Effector memory CD8-positive, alpha-beta T cell (primary cell): ENCODE data around the gene DOCK2.
A peak's percentile ranks its signal among the peaks of the same experiment; 100 is the strongest.
"Not testable (repeated sequence)": the region's sequence is repeated elsewhere in the genome, so short reads cannot be mapped to it uniquely, and the experiment has no call there.

ENCODE experiments used
- ATAC-seq: fragments of 150-1000 bp; cut with Tn5 transposase; replicated peaks from 2 replicates; pipeline ENCODE4 v1.10.0; 2021; ENCODE audit warnings: mild to moderate bottlenecking, moderate library complexity
- DNase-seq, 3 experiments: peaks; one replicate each; pipeline ENCODE4 v3.0.0; 2021
- H3K27ac Mint-ChIP-seq, 2 donors: one replicate each; pipeline ENCODE4 v1.8.0; 2022; ENCODE audit warnings: mild to moderate bottlenecking in 2 of 2, mixed read lengths in 2 of 2, moderate library complexity in 2 of 2
- H3K27me3 Mint-ChIP-seq, 2 donors: one replicate each; pipeline ENCODE4 v1.8.0; 2022; ENCODE audit warnings: mixed read lengths in 2 of 2
- H3K36me3 Mint-ChIP-seq: one replicate; pipeline ENCODE4 v1.8.0; 2022; ENCODE audit warnings: mild to moderate bottlenecking, moderate library complexity, mixed read lengths; ENCODE audit not compliant: insufficient read depth
- H3K4me1 Mint-ChIP-seq, 2 donors: one replicate each; pipeline ENCODE4 v1.8.0; 2022; ENCODE audit warnings: low read depth in 2 of 2, mixed read lengths in 2 of 2
- H3K4me3 Mint-ChIP-seq, 2 donors: one replicate each; pipeline ENCODE4 v1.8.0; 2022; ENCODE audit warnings: mild to moderate bottlenecking in 2 of 2, mixed read lengths in 2 of 2, moderate library complexity in 2 of 2
- H3K9me3 Mint-ChIP-seq, 2 donors: one replicate each; pipeline ENCODE4 v1.8.0; 2022; ENCODE audit warnings: mixed read lengths in 2 of 2

DOCK2 gene

DNA sequence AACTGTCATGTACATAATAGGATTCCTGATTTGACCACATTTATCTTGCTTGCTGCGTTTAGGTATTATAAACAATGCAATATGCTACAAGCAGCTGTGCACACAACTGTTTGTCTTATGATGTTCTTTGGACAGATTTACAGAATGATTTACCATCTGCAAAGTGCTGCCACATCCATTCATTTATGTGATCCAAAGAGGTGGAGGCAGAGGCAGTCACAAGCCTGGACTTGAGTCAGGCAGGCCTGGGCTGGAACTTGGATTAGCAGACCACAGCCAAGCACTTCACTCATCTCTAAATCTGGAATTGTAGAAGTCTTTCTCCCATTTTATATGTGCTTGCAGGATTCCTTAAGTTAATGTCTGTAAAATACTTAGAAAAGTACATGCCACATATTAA, 194.3 kb downstream of the DOCK2 start:
- H3K9me3 Mint-ChIP-seq: no peaks in the 10 kb centered on the region
- H3K4me1 Mint-ChIP-seq: peaks cover 22 to 37% of the 10 kb centered on the region in 2 donors
- ATAC-seq: no peak
- no peak overlapping the region for H3K4me3 Mint-ChIP-seq
- peaks cover 16% of the 10 kb centered on the region for H3K36me3 Mint-ChIP-seq
- no peaks in the 10 kb centered on the region for H3K27me3 Mint-ChIP-seq
- DNase-seq: no peak
- peak overlapping the region in 1 of 2 donors; percentile 46 for H3K27ac Mint-ChIP-seq

DNA sequence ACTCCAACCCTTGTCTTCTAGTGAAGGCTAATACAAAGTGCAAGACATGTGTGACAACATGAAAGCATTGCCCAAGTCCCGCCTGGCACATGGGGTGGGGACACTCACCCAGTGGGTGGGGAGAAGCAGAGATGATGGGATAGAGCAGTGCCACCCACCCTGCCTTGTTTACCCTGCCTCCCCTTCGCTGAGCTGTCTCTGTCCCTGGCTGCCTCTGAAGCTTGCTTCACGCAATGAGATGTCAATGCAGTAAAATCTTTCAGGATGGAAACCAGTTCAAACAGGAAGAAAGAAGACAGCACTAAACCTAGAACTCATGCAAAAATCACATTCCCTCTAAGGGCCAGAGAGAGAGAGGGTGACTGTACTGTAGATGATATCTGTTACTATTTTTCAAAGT, 195.2 kb downstream of the DOCK2 start:
- ATAC-seq (no peak), DNase-seq (no peak)
- no peak overlapping the region for H3K4me3 Mint-ChIP-seq
- H3K9me3 Mint-ChIP-seq: no peaks in the 10 kb centered on the region
- H3K27ac Mint-ChIP-seq: peak overlapping the region; percentile 65 to 85
- H3K36me3 Mint-ChIP-seq: peaks cover 22% of the 10 kb centered on the region
- peaks cover 22 to 40% of the 10 kb centered on the region in 2 donors for H3K4me1 Mint-ChIP-seq
- no peaks in the 10 kb centered on the region for H3K27me3 Mint-ChIP-seq

DNA sequence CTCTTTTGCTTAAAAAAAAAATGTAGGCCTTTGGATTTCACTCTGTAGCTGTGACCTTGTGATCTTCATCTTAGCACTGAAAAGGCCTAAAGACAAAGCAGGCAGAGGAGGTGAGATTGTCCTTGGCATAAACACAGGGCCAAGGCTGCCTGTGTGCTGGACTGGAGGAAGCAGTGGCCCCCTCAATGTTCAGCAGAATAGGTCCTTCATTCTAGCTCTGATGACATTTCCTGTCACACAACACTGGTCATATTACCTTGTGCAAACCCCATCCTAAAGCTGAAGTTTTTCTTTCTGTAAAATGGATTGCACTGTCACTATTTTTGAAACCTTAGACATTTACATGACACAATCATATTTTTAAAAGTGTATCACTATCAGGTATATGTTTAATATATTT, 195.8 kb downstream of the DOCK2 start:
- Mint-ChIP-seq H3K27me3 (no peaks in the 10 kb centered on the region), H3K27ac (peak overlapping the region; percentile 65 to 85), H3K9me3 (no peaks in the 10 kb centered on the region), H3K4me1 (peaks cover 22 to 41% of the 10 kb centered on the region in 2 donors), H3K36me3 (peaks cover 22% of the 10 kb centered on the region), H3K4me3 (no peak overlapping the region)
- DNase-seq (no peak), ATAC-seq (no peak)

DNA sequence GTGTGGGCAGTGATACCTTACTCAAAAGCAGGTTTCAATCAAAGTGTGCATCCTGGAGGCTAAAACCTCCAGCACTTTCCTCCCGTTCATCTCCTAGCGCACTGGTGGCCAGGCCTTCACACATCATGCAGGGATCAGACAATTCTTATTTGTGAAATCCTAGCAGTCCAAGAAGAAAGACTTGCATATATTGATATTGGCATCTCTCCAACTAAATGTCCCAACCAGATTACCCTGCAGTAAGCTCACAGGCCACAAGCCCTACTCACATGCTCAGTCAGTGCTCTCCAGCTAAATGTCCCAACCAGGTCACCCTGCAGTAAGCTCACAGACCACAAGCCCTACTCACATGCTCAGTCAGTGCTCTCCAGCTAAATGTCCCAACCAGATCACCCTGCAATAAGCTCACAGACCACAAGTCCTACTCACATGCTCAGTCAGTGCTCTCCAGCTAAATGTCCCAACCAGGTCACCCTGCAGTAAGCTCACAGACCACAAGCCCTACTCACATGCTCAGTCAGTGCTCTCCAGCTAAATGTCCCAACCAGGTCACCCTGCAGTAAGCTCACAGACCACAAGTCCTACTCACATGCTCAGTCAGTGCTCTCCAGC, 196.7 kb downstream of the DOCK2 start:
- not testable (repeated sequence) for DNase-seq, H3K9me3 Mint-ChIP-seq, ATAC-seq, H3K4me3 Mint-ChIP-seq, H3K27me3 Mint-ChIP-seq
- Mint-ChIP-seq H3K36me3 (peaks cover 22% of the 10 kb centered on the region), H3K27ac (peak overlapping the region; percentile 65 to 85), H3K4me1 (peaks cover 22 to 46% of the 10 kb centered on the region in 2 donors)

DNA sequence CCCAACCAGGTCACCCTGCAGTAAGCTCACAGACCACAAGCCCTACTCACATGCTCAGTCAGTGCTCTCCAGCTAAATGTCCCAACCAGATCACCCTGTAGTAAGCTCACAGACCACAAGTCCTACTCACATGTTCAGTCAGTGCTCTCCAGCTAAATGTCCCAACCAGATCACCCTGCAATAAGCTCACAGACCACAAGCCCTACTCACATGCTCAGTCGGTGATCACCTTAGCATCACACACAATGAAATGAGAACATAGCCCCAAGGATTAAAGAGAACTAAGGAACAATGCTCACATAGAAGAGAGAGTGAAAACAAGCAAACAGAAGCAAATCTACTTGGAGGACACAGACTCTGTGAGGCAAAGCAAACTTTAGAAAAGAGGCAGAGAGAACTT, 197.5 kb downstream of the DOCK2 start:
- not testable (repeated sequence) for H3K27me3 Mint-ChIP-seq, H3K4me3 Mint-ChIP-seq, H3K9me3 Mint-ChIP-seq, DNase-seq, ATAC-seq
- Mint-ChIP-seq H3K36me3 (peaks cover 22% of the 10 kb centered on the region), H3K27ac (peak overlapping the region in 1 of 2 donors; percentile 36), H3K4me1 (peaks cover 22 to 44% of the 10 kb centered on the region in 2 donors)

DNA sequence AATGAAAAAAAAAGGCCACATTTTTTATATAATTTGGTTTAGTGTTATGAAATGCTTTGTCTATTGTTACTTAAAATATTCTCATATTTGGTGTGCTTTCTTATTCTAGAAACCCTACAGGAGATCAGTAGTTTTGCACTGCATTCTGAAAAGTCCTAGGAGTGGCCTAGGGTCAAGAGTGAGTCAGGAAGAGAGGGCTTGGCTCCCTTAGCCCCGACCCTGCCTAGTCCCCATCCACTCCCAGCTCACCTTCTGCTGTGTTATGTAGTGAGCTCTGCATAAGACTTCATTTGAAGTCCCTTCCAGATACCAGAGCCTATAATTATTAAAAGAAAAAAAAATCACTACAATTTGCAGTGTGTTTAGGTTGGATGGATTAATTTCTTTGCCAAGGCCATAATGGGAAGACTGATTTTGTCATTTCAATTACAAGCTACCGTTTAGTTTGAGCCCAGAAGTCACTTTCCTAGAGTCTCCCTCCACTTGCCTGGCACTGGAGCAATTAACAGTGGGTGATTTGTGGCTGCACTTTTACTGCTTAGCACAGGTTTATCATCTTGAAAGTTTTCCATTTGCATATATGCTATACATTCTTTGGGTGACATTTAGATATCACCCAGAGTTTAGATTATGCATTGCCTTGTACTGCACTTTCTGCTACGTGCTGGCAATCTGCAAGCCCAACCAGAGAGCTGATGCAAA, 199.9 kb downstream of the DOCK2 start:
- Mint-ChIP-seq H3K27me3 (no peaks in the 10 kb centered on the region), H3K9me3 (no peaks in the 10 kb centered on the region), H3K27ac (peak overlapping the region; percentile 6 to 68), H3K4me1 (peaks cover 15 to 36% of the 10 kb centered on the region in 2 donors), H3K4me3 (no peak overlapping the region), H3K36me3 (peaks cover 38% of the 10 kb centered on the region)
- ATAC-seq (no peak), DNase-seq (no peak)

DNA sequence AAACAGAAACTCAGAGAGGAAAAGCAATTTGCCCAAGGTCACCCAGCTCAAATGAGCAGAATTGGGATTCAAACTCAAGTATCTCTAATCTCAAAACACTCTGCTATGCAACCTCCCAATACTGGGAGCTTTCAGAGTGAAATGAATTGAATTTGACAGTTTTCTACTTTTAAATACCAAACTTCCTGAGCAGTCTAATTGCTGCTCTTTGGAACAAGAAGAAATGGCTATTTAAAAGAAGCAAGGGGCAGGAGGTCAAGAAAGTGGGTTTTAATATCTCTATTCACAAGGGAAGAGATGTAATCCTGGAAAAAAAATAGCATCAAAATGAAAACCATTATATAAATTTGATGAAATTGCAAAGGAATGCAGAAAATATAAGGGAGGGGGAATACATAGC, 200.6 kb downstream of the DOCK2 start:
- Mint-ChIP-seq H3K36me3 (peaks cover 41% of the 10 kb centered on the region), H3K4me3 (no peak overlapping the region), H3K27me3 (no peaks in the 10 kb centered on the region), H3K9me3 (no peaks in the 10 kb centered on the region), H3K27ac (peak overlapping the region; percentile 6 to 68), H3K4me1 (peaks cover 9 to 31% of the 10 kb centered on the region in 2 donors)
- ATAC-seq: no peak
- DNase-seq: no peak

DNA sequence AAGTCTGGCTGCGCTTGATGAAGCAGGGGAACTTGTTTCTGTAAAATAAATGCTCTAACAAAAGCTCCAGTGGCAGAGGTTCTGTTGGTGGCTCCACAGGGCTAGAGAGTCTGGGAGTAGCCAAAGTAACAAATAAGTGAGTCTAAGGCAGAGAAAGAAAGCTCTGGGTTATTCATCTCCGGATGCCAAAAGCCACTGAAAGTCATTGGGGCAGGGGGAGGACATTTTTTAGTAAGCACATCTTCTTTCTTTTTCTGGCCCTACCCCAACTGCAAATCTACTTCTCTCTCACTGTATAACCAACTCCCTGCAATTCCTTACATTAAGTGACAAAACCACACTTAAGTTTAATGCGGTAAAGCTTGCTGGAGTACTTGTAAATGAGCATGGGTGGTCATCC, 201.6 kb downstream of the DOCK2 start:
- peak overlapping the region in 1 of 2 donors; percentile 6 for H3K27ac Mint-ChIP-seq

DNA sequence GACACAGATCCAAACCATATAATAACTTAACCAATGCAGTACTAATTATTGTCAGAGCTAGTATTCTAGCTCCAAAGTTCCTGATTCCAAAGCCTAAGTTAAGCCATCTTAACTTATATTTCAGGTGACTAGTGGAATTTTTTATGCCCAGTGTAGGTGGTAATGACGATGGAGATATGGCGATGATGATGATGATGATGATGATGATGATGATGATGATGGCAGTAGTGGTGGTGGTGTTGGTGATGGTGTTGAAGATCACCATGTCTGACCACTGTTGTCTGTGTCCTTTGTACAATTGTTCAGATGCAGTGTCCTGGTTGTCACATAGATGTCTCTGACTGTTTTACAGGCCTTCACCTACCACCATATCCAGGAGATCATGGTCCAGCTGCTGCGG, 203.3 kb downstream of the DOCK2 start:
- H3K36me3 Mint-ChIP-seq: peaks cover 36% of the 10 kb centered on the region

More for the DNA sequence above, 201.6 kb downstream of the DOCK2 start:
- Mint-ChIP-seq H3K9me3 (no peaks in the 10 kb centered on the region), H3K27me3 (no peaks in the 10 kb centered on the region), H3K4me3 (no peak overlapping the region), H3K4me1 (peaks cover 6 to 28% of the 10 kb centered on the region in 2 donors), H3K36me3 (peaks cover 36% of the 10 kb centered on the region)
- ATAC-seq: no peak
- DNase-seq: no peak

DNA sequence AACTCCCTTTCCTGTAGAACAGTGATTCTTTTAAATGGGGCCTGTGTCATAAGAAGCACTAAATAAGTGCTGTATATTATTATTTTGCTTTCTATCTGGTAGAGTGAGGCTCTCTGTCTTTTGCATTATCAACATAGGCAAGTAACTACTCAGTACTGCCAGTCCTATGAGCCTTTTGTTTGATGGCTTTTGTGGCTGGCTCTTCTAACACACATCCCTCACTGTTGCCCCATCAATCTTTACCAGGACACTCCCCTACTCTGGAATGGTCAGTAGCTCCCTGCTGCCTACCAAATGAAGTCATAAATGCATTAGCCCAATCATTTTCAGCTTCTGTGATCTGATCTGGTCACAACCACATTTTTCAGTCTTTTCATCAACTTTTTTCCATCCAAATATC, 205.6 kb downstream of the DOCK2 start:
- Mint-ChIP-seq H3K4me1 (peaks cover 9 to 22% of the 10 kb centered on the region in 2 donors), H3K27me3 (no peaks in the 10 kb centered on the region), H3K27ac (no peak overlapping the region), H3K9me3 (no peaks in the 10 kb centered on the region), H3K4me3 (no peak overlapping the region), H3K36me3 (peaks cover 31% of the 10 kb centered on the region)
- DNase-seq (no peak), ATAC-seq (no peak)

More for the DNA sequence above, 203.3 kb downstream of the DOCK2 start:
- DNase-seq: no peak
- ATAC-seq: no peak
- H3K27ac Mint-ChIP-seq: peak overlapping the region in 1 of 2 donors; percentile 76
- H3K9me3 Mint-ChIP-seq: no peaks in the 10 kb centered on the region
- H3K4me3 Mint-ChIP-seq: no peak overlapping the region
- H3K27me3 Mint-ChIP-seq: no peaks in the 10 kb centered on the region
- H3K4me1 Mint-ChIP-seq: peaks cover 6 to 30% of the 10 kb centered on the region in 2 donors

DNA sequence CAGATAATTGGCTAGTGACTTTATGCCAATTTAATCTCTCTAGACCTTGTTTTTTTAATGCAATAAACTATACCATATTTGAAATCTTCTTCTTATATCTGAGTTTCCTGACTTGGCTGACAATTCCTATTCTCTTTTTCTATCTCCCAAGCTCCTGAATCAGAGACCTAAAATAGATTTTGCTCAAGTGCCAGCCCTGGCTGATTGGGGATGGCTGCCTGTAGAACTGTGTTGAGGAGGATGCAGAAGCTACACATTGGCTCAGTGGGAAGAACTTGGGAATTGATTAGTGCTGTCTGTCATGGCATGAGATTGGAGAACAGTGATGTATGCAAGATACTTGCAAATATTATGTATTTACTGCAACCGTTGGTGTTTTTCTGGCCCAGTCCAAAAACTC, 210.4 kb downstream of the DOCK2 start:
- H3K9me3 Mint-ChIP-seq: peaks cover 0 to 8% of the 10 kb centered on the region in 2 donors
- no peak overlapping the region for H3K4me3 Mint-ChIP-seq
- peaks cover 20% of the 10 kb centered on the region for H3K36me3 Mint-ChIP-seq
- no peak for ATAC-seq
- peak overlapping the region in 1 of 2 donors; percentile 3 for H3K27ac Mint-ChIP-seq
- peaks cover 10 to 19% of the 10 kb centered on the region in 2 donors for H3K4me1 Mint-ChIP-seq
- DNase-seq: no peak
- no peaks in the 10 kb centered on the region for H3K27me3 Mint-ChIP-seq

DNA sequence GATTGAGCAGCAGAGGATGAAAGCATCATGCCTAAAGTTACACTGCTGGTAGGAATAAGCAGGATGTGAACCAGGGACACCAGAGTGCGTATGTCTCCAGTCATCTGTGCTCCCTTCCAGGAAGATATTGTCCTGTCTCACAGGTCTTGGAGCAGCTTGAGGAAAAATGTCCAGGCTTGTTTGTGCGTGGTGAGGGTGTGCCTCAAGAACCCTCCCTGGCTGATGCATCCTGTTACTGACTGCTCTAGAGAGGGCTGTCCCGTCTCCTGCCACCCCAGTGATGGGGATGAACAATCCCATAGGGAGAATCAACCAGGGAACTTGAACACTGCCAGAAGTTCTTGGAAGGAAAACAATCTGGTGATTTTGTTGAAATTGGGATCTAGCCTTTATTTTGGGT, 211.2 kb downstream of the DOCK2 start:
- Mint-ChIP-seq H3K4me1 (peaks cover 8 to 15% of the 10 kb centered on the region in 2 donors), H3K27ac (no peak overlapping the region), H3K4me3 (no peak overlapping the region), H3K27me3 (no peaks in the 10 kb centered on the region), H3K9me3 (peaks cover 0 to 8% of the 10 kb centered on the region in 2 donors), H3K36me3 (peaks cover 16% of the 10 kb centered on the region)
- no peak for DNase-seq
- ATAC-seq: no peak

DNA sequence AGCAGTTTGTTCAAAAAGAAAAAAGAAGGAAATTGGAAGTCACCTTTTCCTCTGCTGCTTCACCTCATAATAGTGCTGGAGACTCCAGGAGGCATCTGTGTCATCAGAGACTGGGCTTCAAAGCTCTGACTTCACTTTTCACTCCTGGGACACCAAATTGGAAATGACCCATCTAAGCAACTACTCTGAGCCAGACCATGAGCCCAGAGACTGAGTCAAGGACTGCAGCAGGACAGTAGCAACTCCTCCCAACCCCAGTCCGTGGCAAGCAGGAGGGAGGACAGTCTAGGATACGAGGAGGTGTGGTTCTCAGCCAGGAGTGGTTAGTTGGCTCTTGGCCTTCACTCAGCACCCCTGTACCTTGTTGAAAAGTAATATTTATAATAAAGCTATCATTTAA, 211.7 kb downstream of the DOCK2 start:
- Mint-ChIP-seq H3K4me3 (no peak overlapping the region), H3K27me3 (no peaks in the 10 kb centered on the region), H3K4me1 (peaks cover 9 to 17% of the 10 kb centered on the region in 2 donors), H3K36me3 (peaks cover 17% of the 10 kb centered on the region), H3K27ac (no peak overlapping the region), H3K9me3 (peaks cover 0 to 8% of the 10 kb centered on the region in 2 donors)
- ATAC-seq (no peak), DNase-seq (no peak)

DNA sequence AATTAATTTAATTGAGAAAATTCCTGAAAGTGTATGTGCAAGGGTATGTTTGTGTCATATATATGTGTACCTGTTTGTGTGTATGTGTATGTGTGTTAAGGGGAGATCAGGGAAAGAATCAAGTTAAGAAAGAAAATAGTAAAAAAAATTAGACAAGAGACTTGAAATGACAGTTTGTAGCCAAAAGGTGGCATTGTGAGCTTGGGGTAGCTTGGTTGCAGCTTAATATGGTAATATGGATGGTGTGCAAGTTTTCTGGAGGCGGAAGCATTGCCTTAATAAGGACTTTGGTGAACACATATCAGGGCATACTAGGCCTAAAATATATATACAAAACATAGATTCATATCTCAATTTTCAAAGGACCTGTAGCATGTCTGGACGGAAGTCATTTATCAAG, 213.3 kb downstream of the DOCK2 start:
- peaks cover 22% of the 10 kb centered on the region for H3K36me3 Mint-ChIP-seq
- H3K9me3 Mint-ChIP-seq: peaks cover 0 to 8% of the 10 kb centered on the region in 2 donors
- ATAC-seq: no peak

More for the DNA sequence above, 213.3 kb downstream of the DOCK2 start:
- no peak overlapping the region for H3K4me3 Mint-ChIP-seq
- no peak for DNase-seq
- H3K27me3 Mint-ChIP-seq: no peaks in the 10 kb centered on the region
- no peak overlapping the region for H3K27ac Mint-ChIP-seq
- H3K4me1 Mint-ChIP-seq: peaks cover 12 to 18% of the 10 kb centered on the region in 2 donors
